Lower leg skin (tissue), 3 donors: ENCODE measurements around the gene CDSN.

Experiments
- CTCF ChIP-seq, 3 donors: fragments of 450-650 bp; IDR thresholded peaks; one replicate each; pipeline ENCODE4 v1.5.1; 2016; ENCODE audit warnings: antibody characterized with exemption in 3 of 3, mild to moderate bottlenecking in 3 of 3, moderate library complexity in 2 of 3
- POLR2A ChIP-seq, 2 donors: fragments of 450-650 bp; IDR thresholded peaks; one replicate each; pipeline ENCODE4 v1.6.1; 2016 to 2017; ENCODE audit warnings: antibody characterized with exemption in 2 of 2, mild to moderate bottlenecking in 1 of 2, moderate library complexity in 1 of 2

DNA sequence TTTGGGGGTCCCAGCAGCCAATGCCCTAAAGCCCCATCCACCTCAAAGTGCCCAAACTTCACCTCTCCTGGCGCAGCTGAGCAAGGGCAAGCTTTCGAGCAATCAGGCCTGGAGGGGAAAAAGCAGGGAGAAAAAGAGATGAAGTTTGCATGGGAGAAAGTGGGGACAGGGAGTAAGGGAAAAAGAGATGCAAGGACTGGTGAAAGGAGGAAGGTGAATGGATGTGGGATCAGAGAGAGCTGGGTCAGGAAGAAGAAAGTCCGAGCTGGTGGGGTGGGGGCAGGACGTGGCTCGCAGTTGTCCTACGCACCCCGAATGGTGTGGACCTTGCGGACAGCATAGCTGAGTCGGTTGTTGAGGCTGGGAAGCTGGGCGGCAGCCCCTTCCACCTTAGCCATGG lies 25.1 kb upstream of the CDSN start:
- TF ChIP-seq CTCF (IDR thresholded peaks at IDR 0.05) (no peak), POLR2A (IDR thresholded peaks at IDR 0.05) (no peak)
